HEK293 (cell line): ENCODE measurements around the gene TMEM9B.

ENCODE experiments used
- CTCF ChIA-PET: fragments of 350-600 bp; formaldehyde crosslinking; extraction: SDS; loops from one replicate; lab custom pipeline; 2021; ENCODE audit warnings: antibody characterized with exemption; lab: Yijun Ruan, JAX
- POLR2A ChIA-PET: fragments of 300-600 bp; formaldehyde crosslinking; extraction: SDS; loops from one replicate; lab custom pipeline; 2020; ENCODE audit warnings: antibody characterized with exemption, inconsistent platforms; lab: Yijun Ruan, JAX
- H3K27ac ChIP-seq: fragments of 200-500 bp; sonication (Bioruptor generic); 2 replicates; pipeline ENCODE4 v1.5.1; 2014; ENCODE audit warnings: low read depth, low read length, control low read depth, inconsistent platforms; ENCODE audit errors: extremely low read depth
- H3K36me3 ChIP-seq, 2 experiments: fragments of 200-500 bp in 1 of 2; sonication (Bioruptor generic) in 1 of 2; 1 replicate in 1 of 2; 2 replicates in 1 of 2; pipeline ENCODE4 v1.5.1; 2014 to 2017; ENCODE audit warnings: inconsistent platforms in 2 of 2, low read length in 2 of 2; ENCODE audit not compliant: control insufficient read depth in 2 of 2, insufficient read depth in 1 of 2
- H3K4me1 ChIP-seq: fragments of 200-500 bp; sonication (Bioruptor generic); 2 replicates; pipeline ENCODE4 v1.5.1; 2014; ENCODE audit warnings: mild to moderate bottlenecking, low read length, inconsistent platforms; ENCODE audit not compliant: control insufficient read depth, insufficient read depth
- H3K4me3 ChIP-seq: 2 replicates; pipeline ENCODE4 v1.5.1; 2011; ENCODE audit warnings: low read depth, mild to moderate bottlenecking, control low read depth, low read length, moderate library complexity
- H3K9me3 ChIP-seq: fragments of 200-500 bp; sonication (Bioruptor generic); 2 replicates; pipeline ENCODE4 v1.5.1; 2014; ENCODE audit warnings: low read depth, low read length, inconsistent platforms; ENCODE audit not compliant: control insufficient read depth, insufficient read depth
- BCL11A ChIP-seq: fragments of 450-650 bp; formaldehyde crosslinking; IDR thresholded peaks from 2 replicates; pipeline ENCODE4 v1.5.1; 2016; ENCODE audit warnings: low read depth, missing biosample characterization, missing genetic modification characterization
- GLI4 ChIP-seq: fragments of 450-650 bp; formaldehyde crosslinking; IDR thresholded peaks from 2 replicates; pipeline ENCODE4 v1.5.1; 2016; ENCODE audit warnings: missing biosample characterization, missing genetic modification characterization
- SP2 ChIP-seq: fragments of 450-650 bp; formaldehyde crosslinking; IDR thresholded peaks from 2 replicates; pipeline ENCODE4 v1.5.1; 2016; ENCODE audit warnings: missing biosample characterization, missing genetic modification characterization
- ZBTB11 ChIP-seq: fragments of 450-650 bp; formaldehyde crosslinking; conservative IDR thresholded peaks from 2 replicates; pipeline ENCODE4 v1.5.1; 2016; ENCODE audit warnings: low read depth, missing biosample characterization, missing genetic modification characterization
- ZFP69B ChIP-seq: fragments of 450-650 bp; formaldehyde crosslinking; IDR thresholded peaks from 2 replicates; pipeline ENCODE4 v1.5.1; 2016; ENCODE audit warnings: missing biosample characterization, missing genetic modification characterization
- ZNF138 ChIP-seq: fragments of 450-650 bp; formaldehyde crosslinking; IDR thresholded peaks from 2 replicates; pipeline ENCODE4 v1.5.1; 2016; ENCODE audit warnings: missing biosample characterization, missing genetic modification characterization, borderline replicate concordance
- ZNF146 ChIP-seq: fragments of 450-650 bp; formaldehyde crosslinking; IDR thresholded peaks from 2 replicates; pipeline ENCODE4 v1.5.1; 2016; ENCODE audit warnings: missing biosample characterization, missing genetic modification characterization
- ZNF518A ChIP-seq: fragments of 450-650 bp; formaldehyde crosslinking; conservative IDR thresholded peaks from 2 replicates; pipeline ENCODE4 v1.5.1; 2016; ENCODE audit warnings: low read depth, missing biosample characterization, missing genetic modification characterization
- ZNF660 ChIP-seq: fragments of 450-650 bp; IDR thresholded peaks from 2 replicates; pipeline ENCODE4 v1.5.1; 2018; ENCODE audit warnings: missing biosample characterization, mild to moderate bottlenecking, missing genetic modification characterization
- ZNF701 ChIP-seq: fragments of 450-650 bp; formaldehyde crosslinking; IDR thresholded peaks from 2 replicates; pipeline ENCODE4 v1.5.1; 2016; ENCODE audit warnings: missing biosample characterization, missing genetic modification characterization
- ZNF776 ChIP-seq: fragments of 450-650 bp; formaldehyde crosslinking; IDR thresholded peaks from 2 replicates; pipeline ENCODE4 v1.5.0; 2017; ENCODE audit warnings: missing biosample characterization, missing genetic modification characterization, borderline replicate concordance
- ZNF843 ChIP-seq: fragments of 450-650 bp; formaldehyde crosslinking; IDR thresholded peaks from 2 replicates; pipeline ENCODE4 v1.5.1; 2016; ENCODE audit warnings: missing biosample characterization, missing genetic modification characterization

Gene TMEM9B

GRCh38 chr11:8928205-8928604 lies 36.0 kb downstream of the TMEM9B start (continued):
- TF ChIP-seq GLI4 (tag by site-specific recombination), result no peak
- no peak for TF ChIP-seq ZNF776 (tag by site-specific recombination)
- TF ChIP-seq ZFP69B, result no peak
- no peak for TF ChIP-seq ZNF518A
- TF ChIP-seq SP2 (tag by site-specific recombination), result no peak
- TF ChIP-seq ZNF138 (tag by site-specific recombination), result no peak
- TF ChIP-seq ZNF146, result no peak
- no peak for TF ChIP-seq ZNF660 (tag by site-specific recombination)
- TF ChIP-seq ZNF701 (tag by site-specific recombination), result no peak

GRCh38 chr11:8927233-8927632 lies 37.0 kb downstream of the TMEM9B start:
- TF ChIP-seq ZNF843 (tag by site-specific recombination) (no peak), ZBTB11 (0 out of 2 replicates have a peak, but pooled peaks have one; percentile 32)
- TF ChIP-seq, all 188 proteins: peak for 1
- ChIA-PET CTCF (no interaction called here), POLR2A (no interaction called here)
- peaks cover 0 to 47% of the 10 kb centered on the region in 2 experiments; a peak in 1 of 3 replicates for H3K36me3 ChIP-seq
- no peak overlapping the region for H3K4me3 ChIP-seq
- no peaks in the 10 kb centered on the region for H3K9me3 ChIP-seq
- no peak overlapping the region for H3K27ac ChIP-seq
- H3K4me1 ChIP-seq, result no peaks in the 10 kb centered on the region

GRCh38 chr11:8926236-8926635 lies 38.0 kb downstream of the TMEM9B start:
- Histone ChIP-seq H3K27ac (no peak overlapping the region), H3K36me3 (peaks cover 0 to 57% of the 10 kb centered on the region in 2 experiments; a peak in 1 of 3 replicates), H3K4me1 (no peaks in the 10 kb centered on the region), H3K9me3 (no peaks in the 10 kb centered on the region), H3K4me3 (no peak overlapping the region)
- CTCF ChIA-PET, result interaction anchor here (1.2 to 1.4 kb wide), 2 partner anchors 11 to 33 kb away, joined by 4 to 7 read pairs; no protein-coding TSS in a partner anchor
- no peak for TF ChIP-seq BCL11A (tag by site-specific recombination)
- POLR2A ChIA-PET, result interaction anchor here (1.4 kb wide), 1 partner anchor 9 kb away, joined by 3 read pairs; no protein-coding TSS in a partner anchor
